22Rv1 (cell line): ENCODE data around the gene UMPS.

Experiments used
- H3K27ac ChIP-seq: fragments of 450-650 bp; 2 replicates; pipeline ENCODE4 v1.5.1; 2017
- CTCF ChIP-seq: fragments of 450-650 bp; IDR thresholded peaks from 2 replicates; pipeline ENCODE4 v1.5.1; 2017; ENCODE audit warnings: mild to moderate bottlenecking
- ZFX ChIP-seq: fragments of 450-650 bp; IDR thresholded peaks from 2 replicates; pipeline ENCODE4 v1.6.1; 2017; ENCODE audit warnings: antibody characterized with exemption, borderline replicate concordance

Gene UMPS

GRCh38 chr3:124688581-124689454 is 41.4 kb upstream of the UMPS start:
- TF ChIP-seq CTCF (peak; percentile 95), ZFX (no peak)
- no peak overlapping the region for H3K27ac ChIP-seq

- TF ChIP-seq ZFX, result no peak
- TF ChIP-seq CTCF, result no peak
- H3K27ac ChIP-seq, result no peak overlapping the region
These were observed 38.7 kb upstream of the UMPS start for GRCh38 chr3:124691599-124691998.

GRCh38 chr3:124694486-124694885 is 35.8 kb upstream of the UMPS start:
- no peak overlapping the region for H3K27ac ChIP-seq
- TF ChIP-seq ZFX, result no peak
- no peak for TF ChIP-seq CTCF

GRCh38 chr3:124695369-124695768 is 34.9 kb upstream of the UMPS start:
- no peak overlapping the region for H3K27ac ChIP-seq
- TF ChIP-seq ZFX (no peak), CTCF (no peak)

GRCh38 chr3:124696006-124696405 is 34.2 kb upstream of the UMPS start:
- no peak for TF ChIP-seq ZFX
- no peak for TF ChIP-seq CTCF
- H3K27ac ChIP-seq, result no peak overlapping the region

GRCh38 chr3:124697302-124697701 is 33.0 kb upstream of the UMPS start:
- TF ChIP-seq ZFX (no peak), CTCF (no peak)
- no peak overlapping the region for H3K27ac ChIP-seq

GRCh38 chr3:124698030-124698770 is 32.1 kb upstream of the UMPS start:
- no peak overlapping the region for H3K27ac ChIP-seq
- no peak for TF ChIP-seq CTCF
- TF ChIP-seq ZFX, result no peak
